Measurements from ENCODE around the gene SRRM3. TPM values are rescaled to one million over a fixed set of nuclear protein-coding genes. Genes with fewer than 3 reads are reported as not detected.
"Not testable (repeated sequence)": the region's sequence is repeated elsewhere in the genome, so short reads cannot be mapped to it uniquely, and the experiment has no call there.

SRRM3 gene
- total RNA-seq, 1 donor from 2014 or later = 6.1 TPM

- no peak for FAIRE-seq
- DNase-seq (ENCODE audit: low spot score in 2 of 2) = no peak
These were observed 127.8 kb downstream of the SRRM3 start for GRCh38 chr7:76329479-76329878.

- no peak for FAIRE-seq
- no peak for DNase-seq (ENCODE audit: low spot score in 2 of 2)
These were observed 128.6 kb downstream of the SRRM3 start for GRCh38 chr7:76330261-76330660.

- no peak for DNase-seq (ENCODE audit: low spot score in 2 of 2)
- no peak for FAIRE-seq
These were observed 129.0 kb downstream of the SRRM3 start for GRCh38 chr7:76330673-76331072.

- FAIRE-seq = no peak
- DNase-seq (ENCODE audit: low spot score in 2 of 2) = no peak
These were observed 130.4 kb downstream of the SRRM3 start for GRCh38 chr7:76332078-76332477.

- FAIRE-seq = no peak
These were observed 131.9 kb downstream of the SRRM3 start for GRCh38 chr7:76333511-76334101.

GRCh38 chr7:76334320-76334967, 132.7 kb downstream of the SRRM3 start:
- FAIRE-seq = no peak

More at GRCh38 chr7:76333511-76334101, 131.9 kb downstream of the SRRM3 start:
- DNase-seq (ENCODE audit: low spot score in 2 of 2) = no peak

GRCh38 chr7:76335417-76335816, 133.7 kb downstream of the SRRM3 start:
- not testable (repeated sequence) for FAIRE-seq; DNase-seq (ENCODE audit: low spot score in 2 of 2)

More at GRCh38 chr7:76334320-76334967, 132.7 kb downstream of the SRRM3 start:
- DNase-seq (ENCODE audit: low spot score in 2 of 2) = no peak

- no peak for DNase-seq (ENCODE audit: low spot score in 2 of 2)
- no peak for FAIRE-seq
These were observed 134.4 kb downstream of the SRRM3 start for GRCh38 chr7:76336094-76336493.

Other genes with a start within 250 kb of the SRRM3 start
- 26.1 TPM for gene TMEM120A, start 207.3 kb upstream of the SRRM3 start, total RNA-seq
- gene STYXL1, start 153.9 kb upstream of the SRRM3 start, total RNA-seq = 16.3 TPM
- gene MDH2, start 153.8 kb upstream of the SRRM3 start, total RNA-seq = 34.6 TPM
- gene HSPB1, start 100.8 kb downstream of the SRRM3 start, total RNA-seq = 2.4 TPM
- gene YWHAG, start 157.1 kb downstream of the SRRM3 start, total RNA-seq = 404 TPM
- 1.6 TPM for gene SSC4D, start 207.8 kb downstream of the SRRM3 start, total RNA-seq
- gene ZP3, start 223.1 kb downstream of the SRRM3 start, total RNA-seq = 1.2 TPM